GM18526 (cell line): Measurements from ENCODE around the gene GDF10.

ENCODE experiments used
- POLR2A ChIP-seq: IDR thresholded peaks from 3 replicates; pipeline ENCODE4 v1.6.1; 2011; ENCODE audit not compliant: insufficient read length; ENCODE audit errors: extremely low read depth

Gene GDF10

GRCh38 chr10:47262606-47263533 lies 37.1 kb upstream of the GDF10 start:
- TF ChIP-seq POLR2A = no peak

GRCh38 chr10:47264797-47265281 lies 35.2 kb upstream of the GDF10 start:
- no peak for TF ChIP-seq POLR2A

- no peak for TF ChIP-seq POLR2A
These were observed 33.4 kb upstream of the GDF10 start for GRCh38 chr10:47266602-47267001.

- no peak for TF ChIP-seq POLR2A
These were observed 31.3 kb upstream of the GDF10 start for GRCh38 chr10:47268696-47269095.

GRCh38 chr10:47269294-47269693 lies 30.7 kb upstream of the GDF10 start:
- TF ChIP-seq POLR2A = no peak

GRCh38 chr10:47276071-47276470 lies 23.9 kb upstream of the GDF10 start:
- TF ChIP-seq POLR2A = no peak

- no peak for TF ChIP-seq POLR2A
These were observed 23.2 kb upstream of the GDF10 start for GRCh38 chr10:47276576-47277351.

- TF ChIP-seq POLR2A = no peak
These were observed 22.4 kb upstream of the GDF10 start for GRCh38 chr10:47277352-47278151.

GRCh38 chr10:47278152-47278473 lies 21.9 kb upstream of the GDF10 start:
- TF ChIP-seq POLR2A = no peak

- TF ChIP-seq POLR2A = no peak
These were observed 21.3 kb upstream of the GDF10 start for GRCh38 chr10:47278720-47279119.

GRCh38 chr10:47279276-47279675 lies 20.7 kb upstream of the GDF10 start:
- TF ChIP-seq POLR2A = no peak

GRCh38 chr10:47282005-47282656 lies 17.9 kb upstream of the GDF10 start:
- TF ChIP-seq POLR2A = no peak

- TF ChIP-seq POLR2A = no peak
These were observed 17.4 kb upstream of the GDF10 start for GRCh38 chr10:47282657-47283018.

GRCh38 chr10:47283101-47283630 lies 16.8 kb upstream of the GDF10 start:
- no peak for TF ChIP-seq POLR2A

GRCh38 chr10:47283848-47284247 lies 16.1 kb upstream of the GDF10 start:
- TF ChIP-seq POLR2A = no peak
